Left ventricle myocardium inferior (tissue), 1 donor: Measurements from ENCODE around the gene VWA7. TPM values are rescaled to one million over a fixed set of nuclear protein-coding genes. Genes with fewer than 3 reads are reported as not detected.

ENCODE experiments used
- DNase-seq: peaks from one replicate; pipeline ENCODE4 v3.0.0-alpha.2; 2020
- H3K27ac ChIP-seq: fragments of 200-600 bp; replicated peaks from 2 replicates; pipeline ENCODE4 v1.8.0; 2021
- H3K27me3 ChIP-seq: fragments of 200-600 bp; 2 replicates; pipeline ENCODE4 v1.8.0; 2021; ENCODE audit warnings: low read depth
- H3K36me3 ChIP-seq: fragments of 200-600 bp; 2 replicates; pipeline ENCODE4 v1.8.0; 2021
- H3K4me1 ChIP-seq: fragments of 200-600 bp; 2 replicates; pipeline ENCODE4 v1.8.0; 2021
- H3K4me3 ChIP-seq: fragments of 200-600 bp; 2 replicates; pipeline ENCODE4 v1.8.0; 2021; ENCODE audit warnings: mild to moderate bottlenecking, moderate library complexity
- H3K9me3 ChIP-seq: fragments of 200-600 bp; replicated peaks from 2 replicates; pipeline ENCODE4 v1.8.0; 2021
- intact Hi-C: fragments of 100-400 bp; cut with micrococcal nuclease; formaldehyde crosslinking; loops from one replicate; pipeline ENCODE4 v1.11.0; 2022
- total RNA-seq: library from RNA; stranded (reverse); fragmentation: NEBNext Ultra II Directional; extraction: Animal tissue kit (Norgen Biotek cat#: 25700); gene quantifications from one replicate; pipeline ENCODE4 v1.2.1, GENCODE V29; 2021
- TF ChIP-seq, protein P1 (sequence below): fragments of 200-600 bp; IDR thresholded peaks from 2 replicates; pipeline ENCODE4 v1.8.0; 2021; ENCODE audit warnings: antibody characterized with exemption, mild to moderate bottlenecking, borderline replicate concordance
- donor health status: DM: no; HTN: yes; CAD: no; lungs with severe emphysema.

Gene VWA7
- total RNA-seq, 1 donor from 2014 or later, result 14.7 TPM

GRCh38 chr6:31767096-31767645 lies 10.0 kb downstream of the VWA7 start:
- no peaks in the 10 kb centered on the region for H3K27me3 ChIP-seq
- H3K9me3 ChIP-seq, result no peaks in the 10 kb centered on the region
- H3K4me1 ChIP-seq, result peaks cover 20% of the 10 kb centered on the region
- intact Hi-C loops, result no loop called here
- TF ChIP-seq, protein P1, sequence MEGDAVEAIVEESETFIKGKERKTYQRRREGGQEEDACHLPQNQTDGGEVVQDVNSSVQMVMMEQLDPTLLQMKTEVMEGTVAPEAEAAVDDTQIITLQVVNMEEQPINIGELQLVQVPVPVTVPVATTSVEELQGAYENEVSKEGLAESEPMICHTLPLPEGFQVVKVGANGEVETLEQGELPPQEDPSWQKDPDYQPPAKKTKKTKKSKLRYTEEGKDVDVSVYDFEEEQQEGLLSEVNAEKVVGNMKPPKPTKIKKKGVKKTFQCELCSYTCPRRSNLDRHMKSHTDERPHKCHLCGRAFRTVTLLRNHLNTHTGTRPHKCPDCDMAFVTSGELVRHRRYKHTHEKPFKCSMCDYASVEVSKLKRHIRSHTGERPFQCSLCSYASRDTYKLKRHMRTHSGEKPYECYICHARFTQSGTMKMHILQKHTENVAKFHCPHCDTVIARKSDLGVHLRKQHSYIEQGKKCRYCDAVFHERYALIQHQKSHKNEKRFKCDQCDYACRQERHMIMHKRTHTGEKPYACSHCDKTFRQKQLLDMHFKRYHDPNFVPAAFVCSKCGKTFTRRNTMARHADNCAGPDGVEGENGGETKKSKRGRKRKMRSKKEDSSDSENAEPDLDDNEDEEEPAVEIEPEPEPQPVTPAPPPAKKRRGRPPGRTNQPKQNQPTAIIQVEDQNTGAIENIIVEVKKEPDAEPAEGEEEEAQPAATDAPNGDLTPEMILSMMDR, result no peak
- H3K27ac ChIP-seq, result no peak overlapping the region
- no peak for DNase-seq
- no peak overlapping the region for H3K4me3 ChIP-seq
- H3K36me3 ChIP-seq, result peaks cover 5% of the 10 kb centered on the region

DNA sequence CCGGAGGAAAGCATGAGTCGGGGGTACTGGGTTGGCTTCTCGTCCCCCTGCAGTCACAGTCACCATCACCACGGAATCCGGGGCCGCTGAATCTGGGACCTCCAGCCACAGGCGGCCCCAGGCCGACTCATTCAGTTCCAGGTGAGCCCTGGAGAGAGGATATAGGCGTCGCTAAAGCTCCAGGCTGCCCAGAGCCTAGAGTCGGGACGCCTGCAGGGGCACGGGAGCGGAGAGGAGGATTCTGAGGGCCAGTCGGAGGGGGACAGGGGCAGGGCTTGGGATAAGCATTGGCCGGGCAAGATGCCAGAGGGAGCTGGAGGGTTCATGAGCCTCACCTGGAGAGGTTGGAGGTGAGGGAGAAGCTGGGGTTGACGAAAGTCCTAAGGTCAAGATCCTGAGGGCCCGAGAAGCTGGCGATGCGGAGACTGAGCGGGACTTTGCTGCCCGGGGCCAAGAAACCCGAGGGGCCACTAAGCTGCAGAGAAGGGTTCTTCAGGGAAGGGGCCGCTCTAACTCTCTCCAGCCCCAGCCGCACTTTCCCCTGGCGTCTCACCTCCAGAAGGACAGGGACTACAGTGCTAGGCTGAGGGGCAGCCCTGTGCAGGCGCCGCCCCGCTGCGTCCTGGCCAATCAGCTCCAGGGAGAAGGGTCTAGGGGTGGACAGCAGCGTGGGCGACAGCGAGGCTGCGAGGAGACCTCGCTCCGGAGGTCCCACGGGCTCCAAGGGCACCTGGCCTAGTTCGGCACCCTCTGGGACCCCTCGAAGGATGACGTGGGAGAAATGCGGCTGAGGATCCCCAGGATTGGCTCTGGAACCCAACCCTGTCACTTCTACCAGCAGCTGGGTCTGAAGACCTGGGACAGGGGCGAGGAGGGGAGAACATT lies 11.0 kb downstream of the VWA7 start:
- intact Hi-C loops, result no loop called here
- TF ChIP-seq, protein P1, result no peak
- H3K36me3 ChIP-seq, result peaks cover 5% of the 10 kb centered on the region
- no peak overlapping the region for H3K27ac ChIP-seq
- H3K27me3 ChIP-seq, result no peaks in the 10 kb centered on the region
- no peaks in the 10 kb centered on the region for H3K9me3 ChIP-seq
- H3K4me1 ChIP-seq, result peaks cover 20% of the 10 kb centered on the region
- DNase-seq, result no peak
- H3K4me3 ChIP-seq, result peak overlapping the region; percentile 43

DNA sequence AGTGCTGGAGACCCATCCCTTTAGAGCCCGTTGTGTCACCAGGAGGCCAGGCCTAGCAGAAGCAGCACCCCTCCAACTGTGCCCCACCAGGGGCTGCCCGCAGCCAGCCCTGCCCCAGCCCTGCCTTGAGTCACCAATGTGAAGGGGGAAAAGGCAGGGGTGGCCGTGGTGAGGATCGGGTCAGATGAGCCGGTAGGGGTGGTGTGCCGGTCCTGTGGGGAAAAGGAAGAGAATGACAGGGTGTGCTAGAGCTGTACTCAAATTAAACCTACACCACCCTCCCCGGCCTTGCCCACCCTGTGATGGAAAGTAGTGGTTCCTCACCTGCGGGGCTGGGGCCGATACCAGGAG lies 11.6 kb downstream of the VWA7 start:
- no peaks in the 10 kb centered on the region for H3K9me3 ChIP-seq
- no peak overlapping the region for H3K4me3 ChIP-seq
- peaks cover 5% of the 10 kb centered on the region for H3K36me3 ChIP-seq
- H3K27me3 ChIP-seq, result no peaks in the 10 kb centered on the region
- no peak for DNase-seq
- peaks cover 20% of the 10 kb centered on the region for H3K4me1 ChIP-seq
- TF ChIP-seq, protein P1, result no peak
- no peak overlapping the region for H3K27ac ChIP-seq
- intact Hi-C loops, result no loop called here

DNA sequence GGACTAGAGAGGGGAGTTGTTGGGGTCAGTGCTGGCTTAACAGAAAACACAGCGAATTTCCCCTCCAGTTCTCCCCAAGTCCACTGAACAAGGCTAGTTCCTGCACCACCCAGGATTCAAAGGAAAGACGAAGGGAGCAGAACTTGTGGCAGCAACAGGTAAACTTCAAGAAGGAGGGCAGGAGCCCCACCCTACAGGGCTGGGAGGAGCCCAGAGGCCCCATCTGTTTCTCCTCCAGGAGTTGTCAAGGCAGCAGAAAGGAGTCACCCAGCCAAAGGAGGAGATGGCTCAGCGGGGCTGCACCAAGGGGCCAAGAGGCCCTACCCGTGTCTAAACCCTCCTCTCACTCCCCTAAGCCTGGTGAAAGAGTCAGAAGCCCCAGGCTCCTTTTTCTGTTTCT lies 12.9 kb downstream of the VWA7 start:
- Histone ChIP-seq H3K4me3 (no peak overlapping the region), H3K4me1 (peaks cover 20% of the 10 kb centered on the region), H3K27me3 (no peaks in the 10 kb centered on the region), H3K36me3 (peaks cover 5% of the 10 kb centered on the region), H3K27ac (no peak overlapping the region), H3K9me3 (no peaks in the 10 kb centered on the region)
- TF ChIP-seq, protein P1, result no peak
- intact Hi-C loops, result no loop called here
- DNase-seq, result no peak

DNA sequence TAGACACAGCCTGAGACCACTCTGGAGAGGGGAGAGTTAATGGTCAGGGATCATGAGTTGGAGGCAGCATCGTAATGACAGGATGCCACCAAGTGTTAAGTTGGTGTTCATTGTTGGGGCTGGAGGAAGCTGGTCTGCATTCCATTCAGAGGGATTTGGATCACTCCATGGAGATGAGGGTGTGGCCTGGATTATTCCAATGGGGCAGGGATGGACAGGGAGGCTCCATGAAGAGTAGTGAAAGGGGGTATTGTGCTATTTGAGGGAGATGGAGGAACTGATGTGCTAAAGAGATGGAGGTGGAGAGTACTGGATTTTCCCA lies 13.5 kb downstream of the VWA7 start:
- Histone ChIP-seq H3K9me3 (no peaks in the 10 kb centered on the region), H3K27ac (peak overlapping the region; percentile 2), H3K27me3 (no peaks in the 10 kb centered on the region), H3K36me3 (peaks cover 5% of the 10 kb centered on the region), H3K4me1 (peaks cover 20% of the 10 kb centered on the region), H3K4me3 (no peak overlapping the region)
- no peak for DNase-seq
- intact Hi-C loops, result no loop called here
- TF ChIP-seq, protein P1, result no peak
